SK-N-SH treated with all-trans-retinoic acid at 6 μM for 48 hours (cell line): Measurements from ENCODE around the gene FOXJ3.

Experiments used
- CREB5 ChIP-seq: fragments of 250-450 bp; sonication (Bioruptor Pico); IDR thresholded peaks from 2 replicates; pipeline ENCODE4 v1.5.1; 2020; ENCODE audit warnings: low read depth, mild to moderate bottlenecking, moderate library complexity
- TF ChIP-seq, protein P1 (sequence below): fragments of 250-450 bp; sonication (Bioruptor Pico); IDR thresholded peaks from 2 replicates; pipeline ENCODE4 v1.8.0; 2020; ENCODE audit warnings: mild to moderate bottlenecking, moderate library complexity, borderline replicate concordance

DNA sequence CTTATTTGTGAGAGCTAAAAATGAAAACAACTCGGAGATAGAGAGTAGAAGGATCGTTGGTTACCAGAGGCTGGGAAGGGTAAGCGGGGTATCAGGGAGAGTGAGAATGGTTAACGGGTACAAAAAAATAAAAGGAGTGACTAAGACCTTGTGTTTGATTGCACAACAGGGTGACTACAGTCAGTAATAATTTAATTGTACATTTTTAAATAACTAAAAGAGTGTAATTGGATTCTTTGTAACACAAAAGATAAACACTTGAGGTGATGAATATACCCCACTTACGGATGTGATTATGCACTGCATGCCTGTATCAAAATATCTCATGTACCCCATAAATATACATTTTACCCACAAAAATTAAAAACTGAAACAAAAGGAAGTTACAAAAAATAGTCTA lies 29.4 kb downstream of the FOXJ3 start:
- TF ChIP-seq, protein P1, sequence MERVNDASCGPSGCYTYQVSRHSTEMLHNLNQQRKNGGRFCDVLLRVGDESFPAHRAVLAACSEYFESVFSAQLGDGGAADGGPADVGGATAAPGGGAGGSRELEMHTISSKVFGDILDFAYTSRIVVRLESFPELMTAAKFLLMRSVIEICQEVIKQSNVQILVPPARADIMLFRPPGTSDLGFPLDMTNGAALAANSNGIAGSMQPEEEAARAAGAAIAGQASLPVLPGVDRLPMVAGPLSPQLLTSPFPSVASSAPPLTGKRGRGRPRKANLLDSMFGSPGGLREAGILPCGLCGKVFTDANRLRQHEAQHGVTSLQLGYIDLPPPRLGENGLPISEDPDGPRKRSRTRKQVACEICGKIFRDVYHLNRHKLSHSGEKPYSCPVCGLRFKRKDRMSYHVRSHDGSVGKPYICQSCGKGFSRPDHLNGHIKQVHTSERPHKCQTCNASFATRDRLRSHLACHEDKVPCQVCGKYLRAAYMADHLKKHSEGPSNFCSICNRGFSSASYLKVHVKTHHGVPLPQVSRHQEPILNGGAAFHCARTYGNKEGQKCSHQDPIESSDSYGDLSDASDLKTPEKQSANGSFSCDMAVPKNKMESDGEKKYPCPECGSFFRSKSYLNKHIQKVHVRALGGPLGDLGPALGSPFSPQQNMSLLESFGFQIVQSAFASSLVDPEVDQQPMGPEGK (CRISPR knock-in tag), result no peak
- TF ChIP-seq CREB5 (CRISPR knock-in tag), result no peak
